ENCODE data around the gene MLLT3. TPM values are rescaled to one million over a fixed set of nuclear protein-coding genes. Genes with fewer than 3 reads are reported as not detected.

MLLT3 gene
- total RNA-seq, 4 donors from 2014 or later, result 29.8 to 51.0 (median 47.1) TPM

GRCh38 chr9:20529837-20530236 lies 92.5 kb downstream of the MLLT3 start:
- Histone ChIP-seq H3K36me3 (no peaks in the 10 kb centered on the region), H3K27ac (no peak overlapping the region), H3K27me3 (no peaks in the 10 kb centered on the region), H3K4me3 (replicated peaks in 1 of 3) (no peak overlapping the region), H3K4me1 (peaks cover 0 to 15% of the 10 kb centered on the region in 2 donors), H3K9me3 (no peaks in the 10 kb centered on the region)
- intact Hi-C loops (cut with DNase I), result no loop called here
- TF ChIP-seq CTCF (IDR thresholded peaks at IDR 0.05) (no peak), POLR2A (IDR thresholded peaks at IDR 0.05) (no peak)
- WGBS, 2 donors, result 68 to 73% methylated on average over 2 of the region's 2 CpGs
- DNase-seq, result no peak

GRCh38 chr9:20528253-20528652 lies 94.0 kb downstream of the MLLT3 start:
- no peaks in the 10 kb centered on the region for H3K36me3 ChIP-seq
- 92 to 93% methylated on average over 5 of the region's 5 CpGs for WGBS, 2 donors
- TF ChIP-seq CTCF (IDR thresholded peaks at IDR 0.05), result no peak
- H3K9me3 ChIP-seq, result no peaks in the 10 kb centered on the region
- no peak overlapping the region for H3K4me3 ChIP-seq (replicated peaks in 1 of 3)
- intact Hi-C loops (cut with DNase I), result no loop called here
- no peak for DNase-seq
- no peaks in the 10 kb centered on the region for H3K27me3 ChIP-seq
- no peak overlapping the region for H3K27ac ChIP-seq
- H3K4me1 ChIP-seq, result peaks cover 0 to 15% of the 10 kb centered on the region in 2 donors

- Histone ChIP-seq H3K36me3 (no peaks in the 10 kb centered on the region), H3K27me3 (no peaks in the 10 kb centered on the region), H3K27ac (no peak overlapping the region), H3K4me1 (peaks cover 0 to 15% of the 10 kb centered on the region in 2 donors), H3K9me3 (no peaks in the 10 kb centered on the region), H3K4me3 (replicated peaks in 1 of 3) (no peak overlapping the region)
- TF ChIP-seq POLR2A (IDR thresholded peaks at IDR 0.05) (no peak), CTCF (IDR thresholded peaks at IDR 0.05) (no peak)
- intact Hi-C loops (cut with DNase I), result no loop called here
- whole genome bisulfite sequencing, 2 donors, result 94 to 95% methylated on average over 1 of the region's 1 CpG
- DNase-seq, result no peak
Measured at GRCh38 chr9:20526500-20527319, 95.6 kb downstream of the MLLT3 start.

GRCh38 chr9:20524776-20525175 lies 97.5 kb downstream of the MLLT3 start:
- Histone ChIP-seq H3K36me3 (no peaks in the 10 kb centered on the region), H3K4me3 (replicated peaks in 1 of 3) (no peak overlapping the region), H3K4me1 (peaks cover 0 to 15% of the 10 kb centered on the region in 2 donors), H3K9me3 (no peaks in the 10 kb centered on the region), H3K27me3 (no peaks in the 10 kb centered on the region), H3K27ac (no peak overlapping the region)
- no peak for DNase-seq
- intact Hi-C loops (cut with DNase I), result no loop called here
- TF ChIP-seq POLR2A (IDR thresholded peaks at IDR 0.05), result no peak
- TF ChIP-seq CTCF (IDR thresholded peaks at IDR 0.05), result peak in 2 of 6 experiments; percentile 27
- WGBS, 2 donors, result 83 to 88% methylated on average over 2 of the region's 2 CpGs

- Histone ChIP-seq H3K9me3 (no peaks in the 10 kb centered on the region), H3K4me1 (peaks cover 1% of the 10 kb centered on the region in 2 donors), H3K27ac (no peak overlapping the region), H3K27me3 (no peaks in the 10 kb centered on the region), H3K4me3 (replicated peaks in 1 of 3) (no peak overlapping the region), H3K36me3 (no peaks in the 10 kb centered on the region)
- intact Hi-C loops (cut with DNase I), result no loop called here
- 95 to 98% methylated on average over 1 of the region's 1 CpG for WGBS, 2 donors
- DNase-seq, result no peak
- TF ChIP-seq POLR2A (IDR thresholded peaks at IDR 0.05) (no peak), CTCF (IDR thresholded peaks at IDR 0.05) (no peak)
Measured at GRCh38 chr9:20518737-20519136, 103.6 kb downstream of the MLLT3 start.

Data from thyroid gland (tissue), 4 donors.